Activated effector memory CD4-positive, alpha-beta T cell treated with anti-CD3 and anti-CD28 coated beads, Interleukin-2, amount 50 U/mL, for 16 hours (primary cell): ENCODE measurements around the gene REG1A.

Source experiments
- DNase-seq: peaks from one replicate; pipeline ENCODE4 v3.0.0-alpha.2; 2020

REG1A gene

DNA sequence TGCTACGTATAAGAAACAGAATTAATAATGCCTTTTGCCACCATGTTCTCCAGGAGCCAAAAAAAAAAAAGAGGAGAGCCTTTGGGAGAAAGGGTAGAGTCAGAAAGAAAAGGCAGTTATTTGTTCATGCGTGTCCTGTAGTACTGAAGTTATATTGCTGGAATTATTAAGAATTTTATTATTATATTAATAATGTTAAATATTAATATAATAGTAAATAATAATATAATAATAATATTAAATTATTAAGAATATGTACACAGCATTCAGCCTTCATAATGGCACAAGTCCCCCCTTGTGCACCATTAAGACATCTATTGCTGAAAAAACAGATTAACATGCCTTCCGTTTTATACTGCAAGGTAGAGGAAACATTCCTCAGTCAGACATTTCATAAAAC is 8.1 kb downstream of the REG1A start:
- no peak for DNase-seq

DNA sequence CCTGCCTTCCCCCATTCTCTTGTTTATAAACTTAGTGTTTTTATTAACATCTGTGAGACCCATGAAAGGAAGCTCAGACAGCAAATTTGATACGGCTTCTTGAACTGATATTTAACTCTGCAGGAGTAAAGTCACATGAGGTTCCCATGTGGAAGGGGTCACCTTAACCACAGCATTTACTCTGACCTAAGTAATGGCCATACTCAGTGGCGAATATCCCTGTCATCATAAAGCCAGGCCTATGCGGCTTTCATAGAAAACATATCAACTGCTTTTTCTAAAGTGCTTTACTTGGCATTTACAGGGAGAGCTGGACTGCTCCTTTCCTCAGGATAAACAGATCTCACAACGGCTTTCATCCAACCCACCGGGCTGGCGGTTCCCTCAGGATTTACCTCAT is 9.0 kb downstream of the REG1A start:
- DNase-seq = no peak

DNA sequence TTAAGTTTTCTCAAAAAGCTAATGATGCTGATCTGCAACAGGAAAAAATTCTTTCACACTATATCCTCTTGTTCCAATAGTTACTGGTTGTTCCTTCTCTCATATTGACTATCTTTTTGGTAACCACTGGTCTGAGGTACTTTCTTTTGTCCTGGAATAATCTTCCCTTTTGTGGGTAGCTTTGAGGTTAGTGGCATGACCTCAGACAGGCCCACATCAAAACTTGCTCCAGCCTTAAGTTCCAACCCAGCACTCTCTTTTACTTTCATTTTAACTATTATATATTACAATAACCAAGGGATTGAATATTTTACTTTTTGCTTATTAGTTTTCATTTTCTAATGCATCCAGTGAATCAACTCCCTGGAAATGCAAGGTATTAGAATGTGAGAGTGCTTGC is 9.5 kb downstream of the REG1A start:
- no peak for DNase-seq

DNA sequence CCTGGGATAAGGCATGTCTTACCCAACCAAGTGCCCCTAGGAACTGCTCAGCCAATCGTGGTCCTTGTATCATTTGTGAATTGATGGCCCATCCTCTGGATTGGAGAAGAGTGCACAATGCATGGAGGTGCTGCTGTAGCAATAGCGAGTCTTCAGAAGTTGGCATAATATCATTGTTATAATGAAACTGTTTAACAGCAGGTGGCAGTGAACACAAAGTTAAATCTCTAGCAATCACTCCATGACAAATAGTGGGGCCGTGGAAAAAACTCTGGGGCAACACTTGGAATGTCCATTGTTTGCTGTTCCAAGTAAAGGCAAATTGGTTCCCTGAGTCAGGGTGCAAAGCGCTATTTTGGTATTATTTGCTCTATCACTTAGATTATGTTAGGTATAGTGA is 11.4 kb downstream of the REG1A start:
- no peak for DNase-seq

DNA sequence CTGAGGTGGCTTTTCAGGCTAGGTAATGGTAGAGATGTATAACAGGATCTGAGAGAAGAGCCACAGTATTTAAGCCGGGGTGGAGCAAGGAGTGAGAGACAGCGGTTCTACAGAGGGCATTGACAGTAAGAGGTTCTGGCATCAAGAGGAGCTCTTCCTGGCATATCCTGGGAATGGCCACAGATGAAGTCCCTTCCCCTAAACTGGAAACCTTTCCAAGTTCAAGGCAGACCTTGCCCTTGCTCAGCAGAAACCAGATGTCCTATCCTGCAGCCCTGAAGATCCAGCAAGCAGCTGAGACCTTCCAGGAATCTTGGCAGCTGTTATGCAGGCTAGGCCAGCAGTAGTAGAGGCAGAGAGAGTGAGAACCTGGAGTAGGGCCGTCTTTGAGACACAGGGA is 18.1 kb downstream of the REG1A start:
- DNase-seq = no peak

DNA sequence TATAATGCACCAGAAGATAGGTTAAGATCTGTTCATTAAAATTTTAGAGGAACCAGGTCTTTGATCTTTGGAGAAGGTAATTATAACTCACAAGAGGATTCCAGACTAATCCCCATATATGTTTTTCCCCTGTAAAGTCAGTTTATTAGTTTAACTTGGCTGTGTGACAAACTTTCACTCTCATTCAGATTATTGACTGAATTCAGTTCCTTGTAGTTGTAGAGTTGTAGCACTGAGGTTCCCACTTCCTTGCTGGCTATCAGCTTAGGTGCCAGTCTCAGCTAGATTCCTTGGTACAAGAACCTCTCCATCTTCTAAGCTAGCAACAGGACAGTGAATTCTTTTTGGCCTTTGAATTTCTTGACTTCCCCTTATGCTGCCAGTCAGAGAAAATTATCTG is 19.1 kb downstream of the REG1A start:
- DNase-seq = no peak

DNA sequence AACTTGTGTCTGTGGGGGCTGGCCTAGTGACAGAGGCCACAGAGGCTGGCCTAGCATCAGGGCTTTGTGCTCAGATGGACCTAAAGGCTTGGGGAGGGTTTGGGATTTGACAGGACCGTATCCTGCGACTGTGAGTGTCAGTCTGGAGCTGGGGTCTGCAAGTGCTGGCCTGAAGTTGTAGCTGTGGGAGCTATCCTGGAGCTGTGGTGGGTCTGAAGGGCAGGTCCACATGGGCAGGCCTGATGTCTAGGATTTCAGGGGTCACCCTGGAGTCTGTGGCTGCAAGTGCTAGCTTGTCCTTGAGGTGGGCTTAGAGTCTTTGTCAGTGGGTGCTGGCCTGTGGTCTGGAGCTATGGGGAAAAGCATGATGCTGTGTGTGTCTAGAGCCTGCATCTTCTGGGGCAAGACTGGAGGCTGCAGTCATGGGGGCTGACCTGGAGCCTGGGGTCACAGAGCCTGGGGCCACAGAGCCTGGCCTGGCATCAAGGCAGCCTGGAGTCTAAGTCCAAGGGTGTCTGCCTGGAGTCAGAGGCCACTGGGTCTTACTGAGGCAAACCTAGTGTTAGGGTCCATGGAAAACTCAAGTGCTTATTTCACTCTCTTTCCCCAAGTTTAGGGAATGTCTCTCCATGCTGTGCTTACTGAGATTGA is 35.7 kb downstream of the REG1A start:
- no peak for DNase-seq

DNA sequence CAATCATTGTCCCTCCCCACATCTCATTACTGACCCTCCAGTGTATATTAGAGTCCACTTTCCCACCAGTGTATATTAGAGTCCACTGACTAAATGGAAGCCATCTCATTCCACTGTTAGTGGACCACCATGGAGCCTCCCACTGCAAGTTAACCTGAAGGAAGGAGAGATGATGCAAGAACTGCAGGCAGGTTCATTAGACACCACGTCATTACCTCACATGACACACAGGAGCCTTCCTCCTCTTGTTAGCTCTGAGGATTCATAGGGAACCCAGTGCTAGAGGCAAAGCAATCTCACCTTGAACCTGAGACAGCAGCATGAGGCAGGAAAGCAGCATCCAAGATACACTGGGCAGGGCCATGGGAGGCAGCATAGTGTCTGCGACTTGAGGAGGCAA is 38.7 kb downstream of the REG1A start:
- no peak for DNase-seq

DNA sequence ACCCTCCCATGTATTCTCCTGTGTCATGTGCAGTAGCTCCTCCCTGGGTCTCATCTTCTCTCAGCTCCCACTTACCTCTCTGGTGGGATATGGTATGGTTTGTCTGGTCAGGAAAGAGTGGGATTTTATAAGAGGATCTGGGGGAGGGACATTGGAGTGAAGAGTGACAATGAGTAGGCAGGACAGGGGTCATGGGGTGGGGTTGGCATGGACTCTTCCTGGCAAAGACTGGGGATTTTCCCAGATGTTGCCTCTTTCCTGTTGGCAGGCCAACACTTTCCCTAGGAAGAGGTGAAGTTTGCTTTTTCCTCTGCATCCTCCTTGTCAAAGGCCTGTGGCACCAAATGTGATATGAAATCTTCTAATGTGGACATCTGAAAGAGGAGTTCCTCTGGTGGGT is 39.4 kb downstream of the REG1A start, which contains the start of gene REG3A:
Gene REG3A, minus strand, starts transcription at position 101 of the 400 bp plus-strand sequence. CDS start 348 bp downstream, outside the sequence.
- DNase-seq = no peak

DNA sequence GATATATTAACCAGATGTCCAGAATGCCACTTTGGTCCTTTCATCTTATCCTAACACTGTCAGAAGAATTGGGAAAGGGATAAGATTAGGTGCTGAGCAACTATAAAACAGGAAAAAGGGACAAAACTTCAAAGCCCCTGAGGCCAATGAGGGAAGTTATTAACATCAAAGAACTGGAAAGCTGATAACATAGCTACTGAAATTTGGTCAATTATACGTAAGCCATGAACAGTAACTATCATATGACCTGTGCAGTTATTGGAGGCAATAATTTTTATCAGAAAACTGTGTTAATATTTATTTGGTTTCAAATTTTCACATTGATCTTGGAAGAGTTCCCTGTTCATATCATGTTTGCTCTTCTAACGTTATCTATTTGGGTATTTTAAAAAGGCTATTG is 41.8 kb downstream of the REG1A start:
- DNase-seq = no peak

DNA sequence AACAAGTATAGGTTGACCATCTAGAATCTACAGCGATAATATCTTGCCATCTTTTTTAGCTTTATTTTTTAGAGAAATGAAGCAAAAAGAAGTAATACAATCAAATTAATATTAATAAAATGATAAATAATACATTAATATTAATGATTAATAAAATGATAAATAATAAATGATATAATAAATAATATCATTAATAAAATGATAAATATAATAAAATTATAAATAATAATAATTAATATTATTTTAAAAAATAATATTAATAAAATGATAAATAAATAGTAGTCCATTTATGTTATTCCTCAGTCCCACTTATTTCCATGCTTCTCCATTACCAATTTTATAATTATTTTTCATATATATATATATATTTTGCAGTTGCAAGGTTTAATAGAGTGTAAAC is 42.5 kb downstream of the REG1A start:
- DNase-seq = no peak

DNA sequence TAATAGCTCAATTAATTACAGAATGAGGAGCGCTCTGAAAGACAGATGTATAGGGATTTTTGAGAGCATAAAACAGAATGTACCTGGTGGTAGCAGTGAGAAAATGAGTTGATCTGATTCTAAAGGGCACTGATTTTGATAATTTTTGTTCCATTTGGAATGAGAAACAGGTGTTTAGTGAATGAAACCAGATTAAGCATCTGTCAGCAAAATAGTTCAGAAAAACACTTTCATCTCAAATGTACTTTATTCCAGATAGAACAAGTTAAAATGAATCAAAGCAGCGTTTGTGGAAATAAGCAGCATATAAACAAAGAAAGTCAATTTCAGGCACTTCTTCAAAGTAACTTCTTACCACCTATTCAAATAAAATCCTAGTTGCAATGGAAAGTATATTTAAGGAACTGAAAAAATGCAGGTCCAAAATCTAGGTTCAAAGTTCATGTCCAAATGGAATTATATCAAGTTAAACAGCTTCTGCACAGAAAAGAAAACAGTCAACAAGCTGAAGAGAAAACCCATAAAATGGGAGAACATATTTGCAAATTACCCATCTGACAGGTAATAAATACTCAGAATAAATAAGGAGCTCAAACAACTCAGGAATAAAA is 51.2 kb downstream of the REG1A start:
- no peak for DNase-seq
